Measurements from ENCODE around the gene RBM12.
"Not testable (repeated sequence)": the region's sequence is repeated elsewhere in the genome, so short reads cannot be mapped to it uniquely, and the experiment has no call there.

The RBM12 gene

GRCh38 chr20:35664466-35665206 is at the start of gene RBM12, which contains the start of gene CPNE1:
Gene RBM12, minus strand, starts transcription at chr20:35664900. Its CDS starts 9,578 bp downstream, at chr20:35655322.
Gene CPNE1, minus strand, starts transcription at chr20:35664900. Its CDS starts 31,977 bp downstream, at chr20:35632923.
- peak; percentile 92 for DNase-seq (ENCODE audit: low read depth)

DNA sequence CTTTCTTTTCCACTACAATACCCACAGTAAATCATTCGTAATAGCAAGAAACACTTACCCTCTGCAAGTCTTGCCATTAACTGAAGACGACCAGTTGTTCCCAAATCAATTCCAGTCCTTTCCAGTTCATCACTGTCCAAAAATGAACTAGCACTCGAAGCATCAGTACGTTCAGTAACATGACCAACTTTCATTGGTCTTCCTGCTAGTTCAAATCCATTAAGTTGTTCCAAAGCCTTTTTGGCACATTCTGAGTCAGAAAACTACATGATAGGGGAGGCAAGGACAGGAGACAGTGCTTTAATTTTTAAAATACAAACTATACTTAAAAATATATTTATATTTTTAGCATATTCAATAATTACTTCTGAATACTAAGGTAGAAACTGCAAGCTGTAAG is 49.4 kb upstream of the RBM12 start:
- no peak for DNase-seq (ENCODE audit: low read depth)

GRCh38 chr20:35713120-35713519 is 48.4 kb upstream of the RBM12 start:
- not testable (repeated sequence) for DNase-seq (ENCODE audit: low read depth)

DNA sequence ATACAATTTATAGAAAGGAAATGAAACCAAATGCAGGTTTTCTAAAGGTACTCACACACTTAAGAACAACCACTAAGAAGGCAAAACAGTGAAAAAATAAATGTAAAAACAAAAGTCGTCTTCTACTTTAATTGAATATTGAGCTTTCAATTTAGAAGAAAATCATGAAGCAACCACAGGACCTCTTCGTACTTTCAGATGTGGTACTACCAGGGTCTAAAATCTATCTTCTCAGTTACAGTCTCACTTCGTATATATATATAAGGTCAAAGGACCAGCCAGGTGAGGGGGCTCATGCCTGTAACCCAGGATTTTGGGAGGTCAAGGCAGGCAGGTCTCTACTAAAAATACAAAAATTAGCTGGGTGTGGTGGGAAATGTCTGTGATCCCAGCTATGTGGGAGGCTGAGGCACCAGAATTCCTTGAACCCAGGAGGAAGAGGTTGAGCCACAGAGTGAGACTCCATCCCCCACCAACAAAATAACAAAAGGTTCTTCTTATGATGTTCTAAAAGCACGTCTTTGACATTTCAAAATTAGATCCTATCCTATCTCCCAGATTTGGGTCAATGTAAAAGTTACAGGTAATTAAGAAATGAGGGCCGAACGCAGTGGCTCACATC is 47.0 kb upstream of the RBM12 start:
- no peak for DNase-seq (ENCODE audit: low read depth)

- no peak for DNase-seq (ENCODE audit: low read depth)
Measured at GRCh38 chr20:35710884-35711587, 46.3 kb upstream of the RBM12 start.

DNA sequence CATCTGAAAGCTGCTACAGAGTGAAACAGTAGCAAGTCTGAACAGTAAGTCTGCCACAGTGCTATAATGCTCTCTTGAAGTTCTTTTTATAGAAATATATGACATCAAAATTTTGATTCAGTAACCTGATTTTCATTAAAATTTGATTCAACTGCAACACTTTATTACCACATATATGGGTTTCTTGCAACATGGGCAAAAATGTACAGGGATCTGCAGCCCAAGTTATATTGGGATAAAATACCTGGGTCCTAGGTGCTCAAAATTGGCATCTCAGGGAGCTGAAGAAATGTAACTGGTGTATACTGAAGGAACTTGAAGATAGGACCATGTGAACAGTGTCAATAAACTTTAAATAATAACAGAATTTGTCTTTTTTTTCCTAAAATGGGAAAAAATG is 45.3 kb upstream of the RBM12 start:
- DNase-seq (ENCODE audit: low read depth) = no peak

- DNase-seq (ENCODE audit: low read depth) = no peak
Measured at GRCh38 chr20:35709259-35709658, 44.6 kb upstream of the RBM12 start.

- no peak for DNase-seq (ENCODE audit: low read depth)
Measured at GRCh38 chr20:35708502-35708901, 43.8 kb upstream of the RBM12 start.

DNA sequence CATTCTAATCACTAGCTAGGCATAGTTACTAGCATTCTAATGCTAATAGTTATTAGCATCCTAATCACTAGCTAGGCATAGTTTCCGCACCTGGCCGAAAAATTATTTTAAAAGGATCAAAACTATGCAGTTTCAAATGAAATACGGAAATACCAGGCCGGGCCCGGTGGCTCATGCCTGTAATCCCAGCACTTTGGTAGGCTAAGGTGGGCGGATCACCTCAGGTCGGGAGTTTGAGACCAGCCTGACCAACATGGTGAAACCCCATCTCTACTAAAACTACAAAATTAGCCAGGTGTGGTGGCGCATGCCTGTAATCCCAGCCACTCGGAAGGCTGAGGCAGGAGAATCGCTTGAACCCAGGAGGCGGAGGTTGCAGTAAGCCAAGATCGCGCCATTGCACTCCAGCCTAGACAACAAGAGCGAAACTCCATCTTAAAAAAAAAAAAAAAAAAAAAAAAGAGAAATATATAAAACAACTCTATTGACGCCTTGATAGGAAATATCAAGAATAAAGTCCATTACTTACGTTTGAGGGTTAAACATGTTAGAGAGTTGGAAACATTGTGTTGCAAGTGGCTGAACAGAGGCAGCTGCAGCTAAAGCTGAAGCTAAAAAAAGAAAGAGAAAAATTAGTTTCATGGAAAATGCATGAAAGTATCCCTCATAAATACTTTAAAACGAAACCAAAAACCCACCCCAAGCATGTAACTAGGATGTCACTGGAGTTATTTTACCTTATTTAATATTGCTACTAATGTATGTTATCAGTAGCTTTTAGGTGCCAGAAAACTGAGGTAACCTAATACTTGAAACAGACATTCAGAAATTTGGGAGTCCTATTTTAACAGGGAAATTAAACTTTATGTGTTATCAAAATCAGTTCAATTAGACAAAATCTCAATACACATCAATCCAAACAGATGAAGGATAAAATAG is 42.2 kb upstream of the RBM12 start:
- not testable (repeated sequence) for DNase-seq (ENCODE audit: low read depth)

GRCh38 chr20:35705894-35706293 is 41.2 kb upstream of the RBM12 start:
- not testable (repeated sequence) for DNase-seq (ENCODE audit: low read depth)

GRCh38 chr20:35704514-35705261 is 40.0 kb upstream of the RBM12 start:
- DNase-seq (ENCODE audit: low read depth) = no peak

- DNase-seq (ENCODE audit: low read depth) = no peak
Measured at GRCh38 chr20:35702824-35703695, 38.4 kb upstream of the RBM12 start.

DNA sequence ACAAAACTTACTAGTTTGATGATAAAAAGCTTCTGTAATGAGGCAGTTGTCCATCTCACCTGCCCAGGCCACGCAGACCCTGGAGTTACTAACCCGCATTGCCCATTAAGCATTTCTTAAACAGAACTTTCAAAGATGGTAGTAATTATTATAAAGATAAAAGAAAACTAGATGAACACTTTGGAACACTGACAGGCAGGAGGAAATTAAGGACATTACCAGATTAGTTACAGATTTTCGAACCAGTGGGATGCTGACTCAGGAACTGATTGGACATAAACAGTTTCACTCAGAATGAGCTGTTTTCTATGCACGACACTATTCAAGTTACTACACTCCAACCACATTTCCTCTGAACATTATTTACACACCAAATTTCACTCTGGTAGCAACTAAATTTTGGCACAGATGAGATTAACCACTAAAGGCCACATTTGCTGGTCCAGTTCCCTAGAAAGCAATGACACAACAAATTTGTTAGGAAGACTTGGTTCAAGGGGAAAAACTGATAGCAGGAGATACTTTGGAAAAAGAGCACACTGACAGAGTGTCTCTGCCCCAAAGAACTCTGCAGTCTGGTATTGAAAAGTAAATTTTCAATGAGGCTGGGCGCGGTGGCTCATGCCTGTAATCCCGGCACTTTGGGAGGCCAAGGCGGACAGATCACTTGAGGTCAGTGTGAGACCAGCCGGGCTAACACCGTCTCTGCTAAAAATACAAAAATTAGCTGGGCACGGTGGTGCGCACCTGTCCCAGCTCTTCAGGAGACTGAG is 37.5 kb upstream of the RBM12 start:
- peak; percentile 71 for DNase-seq (ENCODE audit: low read depth)

DNA sequence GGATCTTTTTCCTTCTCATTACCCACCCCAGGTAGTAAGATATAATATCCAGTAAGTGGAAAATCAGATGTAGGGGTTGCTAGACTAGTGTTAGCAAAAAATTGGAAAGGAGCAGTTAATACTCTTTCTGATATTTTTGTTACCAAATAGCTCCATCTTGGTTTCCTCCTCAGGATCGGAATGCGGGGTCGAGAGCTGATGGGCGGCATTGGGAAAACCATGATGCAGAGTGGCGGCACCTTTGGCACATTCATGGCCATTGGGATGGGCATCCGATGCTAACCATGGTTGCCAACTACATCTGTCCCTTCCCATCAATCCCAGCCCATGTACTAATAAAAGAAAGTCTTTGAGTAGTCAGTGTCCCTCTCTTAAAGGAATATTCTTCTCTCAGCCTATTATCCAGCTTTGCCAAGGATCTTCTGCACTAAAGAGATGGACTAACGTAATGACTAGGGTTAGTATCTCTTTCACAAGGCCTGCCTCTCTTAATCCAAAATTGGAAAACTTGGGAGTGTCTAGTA is 36.0 kb upstream of the RBM12 start:
- no peak for DNase-seq (ENCODE audit: low read depth)

DNA sequence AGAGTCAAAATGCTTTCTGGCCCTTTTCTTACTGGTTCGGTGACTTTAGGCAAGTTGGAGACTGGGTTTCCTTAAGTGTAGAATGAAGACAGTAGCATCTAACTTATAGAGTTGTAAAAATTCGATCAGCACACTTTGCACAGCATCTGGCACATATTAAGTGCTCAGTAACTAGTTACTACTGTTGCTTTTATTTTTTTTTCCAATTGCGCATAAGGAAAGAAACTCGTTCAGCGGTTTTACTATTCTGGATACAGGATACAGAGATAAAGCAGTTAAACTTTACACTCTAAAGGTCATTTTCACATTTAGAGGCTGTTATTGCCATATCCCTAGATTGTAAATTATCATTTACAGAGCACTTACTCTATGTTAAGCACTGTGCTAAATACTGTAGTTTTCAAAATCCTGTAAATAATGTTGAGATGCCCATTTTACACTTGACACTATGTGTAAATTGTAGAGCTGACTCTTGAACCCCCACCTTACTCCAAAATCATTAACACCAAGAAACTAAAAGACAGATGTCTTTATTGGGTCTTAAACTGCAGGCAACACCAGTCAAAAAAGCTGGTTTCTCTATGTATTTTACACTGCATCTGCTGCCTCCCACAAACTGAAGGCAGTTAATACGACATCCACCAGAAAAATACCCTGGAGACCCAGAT is 35.4 kb upstream of the RBM12 start:
- DNase-seq (ENCODE audit: low read depth) = no peak

DNA sequence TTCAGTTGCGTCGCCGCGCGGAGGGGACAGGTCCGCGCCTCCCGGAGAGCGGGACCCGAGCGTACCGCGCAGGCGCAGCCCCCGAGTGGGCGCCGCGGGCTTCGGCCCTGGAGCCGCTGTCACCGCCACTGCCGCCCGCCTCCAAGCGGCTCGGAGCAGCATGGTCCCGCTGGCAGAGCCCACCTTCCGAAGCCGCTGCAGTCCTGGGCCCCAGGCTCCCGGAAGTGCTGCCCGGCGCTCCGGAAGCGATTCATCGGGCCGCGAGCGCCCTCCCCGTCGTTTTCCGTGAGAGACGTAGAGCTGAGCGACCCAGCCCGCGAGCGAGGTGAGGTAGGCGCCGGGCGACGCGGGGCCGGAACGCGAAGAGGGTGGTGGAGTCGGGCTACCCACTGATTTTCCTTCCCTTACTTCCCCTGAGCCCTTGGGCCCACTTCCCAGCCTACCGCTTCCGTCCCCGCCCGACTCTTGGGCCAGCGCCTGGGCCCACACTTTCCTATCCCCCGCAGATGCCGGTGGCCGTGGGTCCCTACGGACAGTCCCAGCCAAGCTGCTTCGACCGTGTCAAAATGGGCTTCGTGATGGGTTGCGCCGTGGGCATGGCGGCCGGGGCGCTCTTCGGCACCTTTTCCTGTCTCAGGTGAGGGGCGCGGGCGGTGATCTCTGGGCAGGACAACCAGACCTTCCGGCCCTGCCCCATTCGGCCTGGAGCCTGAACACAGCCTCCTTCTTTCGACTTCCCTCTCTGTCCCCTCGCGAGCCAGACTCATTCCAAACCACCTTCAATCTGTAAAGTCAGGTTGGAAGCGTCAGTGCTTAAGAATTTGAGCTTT is 34.6 kb upstream of the RBM12 start, which contains the start of the genes NFS1 and ROMO1:
TSS of gene NFS1 (minus strand) at position 226 of the 830 bp plus-strand sequence. CDS start at position 162, 64 bp downstream.
TSS of gene ROMO1 (plus strand) at position 279 of the 830 bp plus-strand sequence. CDS start at position 507, 228 bp downstream.
- DNase-seq (ENCODE audit: low read depth) = peak; percentile 83
